CD4-positive, alpha-beta T cell treated with Interferon alpha-2 for 1 hour (primary cell): ENCODE results near the gene UBASH3B.
A peak's percentile ranks its signal among the peaks of the same experiment; 100 is the strongest.

Experiments used
- DNase-seq, 2 donors: peaks; one replicate each; pipeline ENCODE4 v3.0.0-alpha.2; 2020 to 2022

UBASH3B gene

DNA sequence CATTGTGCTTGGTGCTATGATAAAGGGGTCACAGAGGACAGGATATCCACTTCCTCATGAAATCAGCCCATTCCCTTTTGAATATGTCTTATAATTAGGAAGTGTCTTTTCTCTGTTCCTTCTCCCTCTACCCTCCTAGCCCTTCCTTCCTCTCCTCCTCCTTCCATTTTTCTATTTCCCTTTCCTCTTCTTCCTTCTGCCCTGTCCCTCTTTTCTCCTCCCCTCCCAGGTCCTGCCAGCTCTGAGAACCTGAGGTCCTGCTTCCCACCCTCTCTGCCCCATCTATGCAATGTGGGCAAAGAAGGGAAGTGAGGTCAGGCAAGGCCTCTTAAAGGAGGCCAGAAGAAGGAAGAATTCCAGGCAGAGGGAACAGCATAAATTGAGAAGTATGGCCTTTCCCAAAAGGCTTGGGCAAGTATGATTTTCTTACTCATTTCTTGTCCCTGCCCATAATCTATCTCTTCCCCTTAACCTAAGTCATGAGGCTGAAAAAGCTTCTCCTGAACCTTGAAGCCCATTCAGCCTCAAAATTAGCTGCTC, 7.7 kb upstream of the UBASH3B start:
- DNase-seq, result no peak

DNA sequence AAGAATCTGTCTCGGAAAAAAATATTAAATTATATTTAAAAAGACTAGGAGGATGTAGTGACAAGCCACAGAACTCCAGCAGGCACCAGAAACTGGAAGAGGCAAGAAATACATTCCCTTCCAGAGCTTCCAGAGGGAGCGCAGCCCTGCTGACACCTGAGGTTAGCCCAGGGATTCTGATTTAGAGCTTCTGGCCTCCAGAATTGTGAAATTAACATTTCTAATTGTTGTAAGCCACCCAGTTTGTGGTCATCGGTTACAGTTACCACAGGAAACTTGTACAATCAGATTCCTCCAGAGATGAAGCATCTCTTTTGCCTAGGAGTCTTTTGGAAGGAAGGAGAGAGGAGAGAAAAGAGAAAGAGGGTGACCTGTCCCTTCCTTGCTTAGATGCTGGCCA, 6.4 kb upstream of the UBASH3B start:
- DNase-seq, result no peak

DNA sequence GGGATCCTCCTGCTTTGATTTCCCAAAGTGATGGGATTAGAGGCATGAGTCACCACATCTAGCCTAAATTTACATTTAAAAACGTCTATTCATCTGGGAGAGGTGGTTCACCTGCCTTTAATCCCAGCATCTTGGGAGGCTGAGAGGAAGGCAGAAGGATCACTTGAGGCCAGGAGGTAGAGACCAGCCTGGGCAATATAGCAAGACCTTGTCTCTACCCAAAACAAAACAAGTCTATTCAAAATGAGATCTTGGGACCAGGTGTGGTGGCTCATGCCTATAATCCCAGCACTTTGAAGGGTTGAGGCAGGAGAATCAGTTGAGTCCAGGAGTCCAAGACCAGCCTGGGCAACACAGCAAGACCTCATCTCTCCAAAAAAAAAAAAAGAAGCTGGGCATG, 4.9 kb upstream of the UBASH3B start:
- DNase-seq, result no peak

DNA sequence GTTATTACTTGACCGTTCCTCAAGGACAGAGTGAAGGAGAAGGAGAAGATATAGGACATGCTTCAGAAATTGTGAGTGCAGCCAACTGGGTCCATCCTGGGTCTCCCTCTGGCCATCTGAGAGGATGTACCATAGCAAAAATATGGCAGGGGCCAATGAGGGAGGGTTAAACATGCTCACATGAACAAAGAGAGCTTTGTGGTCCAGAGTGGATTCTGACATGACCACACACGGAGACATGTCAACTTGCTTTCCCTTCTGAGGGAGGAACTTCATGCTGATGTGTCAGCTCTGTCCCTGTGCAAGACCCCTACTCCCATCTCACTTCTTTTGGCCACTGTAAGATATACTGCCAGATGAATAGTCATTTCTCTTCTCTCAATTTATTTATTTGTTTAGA, 3.0 kb upstream of the UBASH3B start:
- no peak for DNase-seq

DNA sequence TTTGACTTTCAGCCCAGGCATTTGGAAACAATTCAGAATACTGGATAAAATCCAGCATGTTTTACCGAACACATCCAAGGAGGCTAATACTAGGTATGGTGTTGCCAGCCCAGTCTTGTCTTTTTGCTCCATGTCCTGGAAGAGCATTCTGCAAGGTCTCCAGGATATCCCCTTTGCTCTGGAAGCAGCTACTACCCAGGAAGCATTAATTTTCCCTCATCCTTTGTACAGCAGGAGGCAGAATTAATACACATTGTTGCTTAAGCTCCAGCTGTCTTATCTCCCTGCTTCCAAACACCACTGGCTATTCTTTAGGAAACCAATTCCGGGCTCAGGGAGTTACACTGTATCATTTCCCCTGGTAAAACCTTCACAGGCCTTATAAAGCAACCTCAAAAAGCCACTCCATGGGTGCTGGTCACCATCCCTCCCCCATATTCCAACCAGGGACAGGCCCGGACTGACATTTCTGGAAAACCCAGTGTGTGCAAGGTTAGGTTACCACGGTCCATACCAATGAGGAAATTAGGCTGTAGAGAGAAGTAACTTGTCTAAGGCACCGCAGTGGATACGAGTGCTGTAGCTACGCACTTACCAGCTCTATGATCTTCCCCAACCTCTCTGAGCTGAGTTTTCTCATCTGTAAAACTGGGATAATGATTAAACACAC, 1.5 kb upstream of the UBASH3B start:
- DNase-seq, result no peak

DNA sequence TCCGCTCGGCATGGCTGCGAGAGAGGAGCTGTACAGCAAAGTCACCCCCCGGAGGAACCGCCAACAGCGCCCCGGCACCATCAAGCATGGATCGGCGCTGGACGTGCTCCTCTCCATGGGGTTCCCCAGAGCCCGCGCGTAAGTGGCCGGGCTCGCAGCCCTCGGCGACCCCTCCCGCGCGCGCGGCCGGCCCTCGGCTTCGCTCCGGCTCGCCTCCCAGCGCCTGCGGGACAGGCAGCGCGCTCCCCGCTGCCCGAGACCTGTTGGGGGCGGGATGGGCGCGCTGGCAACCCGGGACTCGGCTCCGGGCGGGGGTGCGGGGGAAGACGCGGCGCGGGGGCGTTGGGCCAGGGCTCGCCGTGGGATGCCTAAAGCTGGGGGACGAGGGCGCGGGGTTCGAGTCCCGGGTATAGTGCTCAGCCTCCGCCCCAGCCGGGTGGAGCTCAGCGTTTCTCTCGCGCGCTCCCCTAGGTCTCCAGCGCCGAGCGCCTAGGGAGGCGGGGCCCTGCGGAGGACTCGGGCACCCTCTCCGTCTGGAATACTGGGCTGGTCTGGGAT, 630 bp downstream of the UBASH3B start:
- peak; percentile 29 to 47 for DNase-seq

DNA sequence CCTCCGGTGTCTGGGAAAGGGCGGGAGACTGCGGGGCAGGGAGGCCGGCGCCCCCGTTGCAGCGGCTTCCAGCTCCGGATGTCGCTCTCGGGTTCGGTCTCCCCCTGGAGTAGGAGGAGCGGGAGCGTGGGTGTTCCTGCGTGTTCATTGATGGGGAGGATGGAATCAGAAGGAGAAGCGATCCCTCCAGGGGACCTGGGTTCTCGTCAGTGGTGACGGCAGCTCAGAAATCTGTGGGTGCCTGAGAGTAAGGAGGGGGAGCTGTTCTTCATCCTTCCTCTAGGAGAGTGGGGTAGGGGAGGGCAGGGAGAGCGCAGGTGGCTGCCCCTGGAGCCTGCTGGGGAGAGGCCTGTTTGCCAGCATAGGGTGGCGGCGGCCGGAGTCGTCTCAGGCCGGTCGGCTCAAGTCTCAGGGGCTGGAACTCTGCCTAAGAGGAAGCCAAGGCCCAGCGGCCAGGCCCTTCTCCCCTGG, 1.1 kb downstream of the UBASH3B start:
- peak; percentile 41 to 49 for DNase-seq

DNA sequence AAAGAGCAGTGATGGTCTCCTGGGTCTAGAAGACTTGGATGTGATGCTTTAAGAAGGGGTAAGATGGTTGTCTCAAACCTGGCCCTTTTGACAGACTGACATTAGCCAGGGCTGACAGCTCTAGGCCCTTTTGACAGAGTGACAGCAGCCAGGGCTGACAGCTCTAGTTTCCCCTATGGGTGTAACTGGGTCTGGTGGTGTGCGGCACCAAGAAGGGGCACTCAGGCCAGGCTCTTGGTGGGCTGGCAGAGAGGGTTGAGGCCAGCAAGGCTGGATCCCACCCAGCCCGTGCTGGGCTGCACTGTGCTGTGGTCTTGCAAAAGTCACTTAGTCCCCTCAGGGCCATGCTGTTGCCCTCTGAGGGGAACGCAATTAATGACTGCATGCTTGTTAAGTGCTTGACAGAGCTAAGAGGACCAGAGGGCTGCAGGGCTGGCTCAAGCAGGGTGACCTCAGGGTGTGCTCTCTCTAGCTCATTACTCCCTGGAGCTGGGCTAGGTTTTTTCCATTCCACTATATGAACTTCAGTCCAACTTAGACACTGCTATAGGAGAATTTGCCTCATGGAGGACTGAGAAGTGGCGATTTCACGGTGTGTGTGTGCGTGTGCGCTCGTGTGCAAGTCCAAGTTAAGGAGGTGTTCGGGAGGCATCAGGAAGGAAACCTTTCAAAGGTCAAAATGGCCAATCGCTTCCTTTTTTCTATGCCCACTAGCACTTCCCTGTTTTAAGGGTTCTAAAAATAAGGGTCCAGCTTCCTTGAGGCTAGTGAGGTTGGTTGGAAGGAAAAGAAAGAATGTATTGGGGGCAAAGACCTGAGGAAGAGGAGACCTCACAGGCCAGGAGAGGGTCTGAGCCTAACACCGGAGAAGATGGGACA, 4.4 kb downstream of the UBASH3B start:
- DNase-seq, result no peak

DNA sequence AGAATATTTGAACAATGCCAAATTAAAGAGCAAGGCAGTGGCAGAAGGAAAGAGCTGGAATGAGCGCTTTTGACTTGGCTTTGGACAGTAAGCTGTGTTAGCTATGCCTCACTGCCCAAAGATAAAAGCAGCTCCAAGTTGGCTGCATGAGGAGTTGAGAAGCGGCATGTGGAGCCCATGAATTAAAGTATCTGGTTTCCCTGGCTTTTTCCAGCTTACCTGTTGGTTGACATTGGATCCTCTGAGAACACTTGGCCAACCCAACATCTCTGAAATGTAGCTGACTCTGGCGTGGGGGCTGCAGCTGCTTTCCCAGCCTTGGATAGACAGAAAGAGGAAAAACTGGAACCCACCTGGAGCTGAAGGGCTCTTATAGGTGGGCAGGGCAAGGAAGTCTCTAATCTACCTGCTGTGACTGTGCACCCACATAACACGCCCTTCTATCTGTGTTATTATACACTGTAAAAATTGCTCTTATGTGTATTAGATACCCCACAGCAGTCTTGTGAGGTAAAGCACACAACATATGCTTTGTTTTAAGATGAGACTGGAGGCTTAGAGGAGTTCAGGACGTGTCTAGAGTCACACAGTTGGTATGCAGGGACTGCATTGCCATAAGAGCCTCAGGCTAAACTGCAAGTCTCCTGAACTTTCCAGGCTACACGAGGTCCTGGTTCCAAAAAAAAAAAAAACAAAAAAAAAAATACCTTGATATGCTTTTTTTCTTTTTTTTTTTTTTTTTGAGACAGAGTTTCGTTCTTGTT, 5.8 kb downstream of the UBASH3B start:
- DNase-seq, result no peak

DNA sequence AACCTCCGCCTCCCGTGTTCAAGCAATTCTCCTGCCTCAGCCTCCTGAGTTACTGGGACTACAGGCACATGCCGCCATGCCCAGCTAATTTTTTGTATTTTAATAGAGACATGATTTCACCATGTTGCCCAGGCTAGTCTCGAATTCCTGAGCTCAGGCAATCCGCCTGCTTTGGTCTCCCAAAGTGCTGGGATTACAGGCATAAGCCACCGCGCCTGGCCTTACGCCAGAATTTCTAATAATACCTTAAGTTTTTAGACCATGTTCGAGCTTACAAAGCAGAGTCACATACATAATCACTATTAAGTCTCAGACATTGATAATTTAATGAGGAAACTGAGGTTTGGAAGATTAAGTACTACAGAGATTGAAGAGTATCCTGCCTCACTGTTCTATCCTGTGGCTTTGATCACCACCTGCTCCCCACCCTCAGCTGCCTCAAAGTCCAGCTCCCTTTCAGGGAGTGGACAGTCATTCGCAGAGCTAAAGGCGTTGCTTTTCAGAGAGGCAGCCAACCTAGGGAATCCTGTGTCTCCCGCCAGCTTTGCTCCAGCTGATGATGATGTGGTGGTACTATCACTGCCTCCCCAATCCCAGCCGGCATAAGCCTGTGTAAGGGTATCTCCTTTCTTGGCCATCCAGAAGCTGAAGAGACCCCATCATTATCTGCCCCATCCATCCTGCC, 7.7 kb downstream of the UBASH3B start:
- DNase-seq, result no peak

DNA sequence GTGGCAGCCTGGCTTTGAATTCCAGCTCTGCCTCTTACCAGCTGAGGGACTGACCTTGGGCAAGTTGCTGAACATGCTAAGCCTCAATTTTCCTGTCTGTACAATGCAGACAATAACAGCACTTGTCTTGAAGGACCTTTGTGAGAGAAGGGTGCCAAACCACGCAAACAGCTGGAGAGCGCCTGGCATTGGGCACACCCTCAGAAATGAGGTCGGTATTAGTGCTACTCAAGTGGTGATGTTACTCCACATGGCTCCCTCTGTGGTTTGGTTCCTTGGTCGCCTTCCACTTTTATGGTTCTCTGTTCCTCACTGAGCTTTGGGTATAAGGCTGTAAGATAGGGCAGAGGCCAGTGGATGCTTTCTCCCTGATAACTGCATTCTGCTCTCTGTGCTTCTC, 8.2 kb downstream of the UBASH3B start:
- no peak for DNase-seq

DNA sequence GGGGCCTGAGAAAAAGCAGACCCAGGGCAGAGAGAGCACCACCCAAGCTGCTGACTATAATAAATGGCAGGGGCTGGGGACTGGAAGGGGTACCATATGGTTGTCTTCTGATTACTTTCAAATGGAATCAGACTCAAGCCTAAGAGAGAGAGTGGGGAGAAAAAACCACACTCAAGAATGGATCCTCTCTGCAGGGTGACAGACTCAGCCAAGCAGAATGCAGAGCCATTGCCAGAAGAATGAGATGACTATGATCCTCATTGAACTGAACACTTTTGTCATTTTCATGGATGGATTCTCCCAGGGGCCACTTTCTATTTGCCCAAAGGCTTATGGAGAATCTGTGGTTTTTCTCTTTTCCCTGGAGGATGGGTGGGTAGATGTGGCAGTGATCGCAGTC, 8.7 kb downstream of the UBASH3B start:
- DNase-seq, result no peak

DNA sequence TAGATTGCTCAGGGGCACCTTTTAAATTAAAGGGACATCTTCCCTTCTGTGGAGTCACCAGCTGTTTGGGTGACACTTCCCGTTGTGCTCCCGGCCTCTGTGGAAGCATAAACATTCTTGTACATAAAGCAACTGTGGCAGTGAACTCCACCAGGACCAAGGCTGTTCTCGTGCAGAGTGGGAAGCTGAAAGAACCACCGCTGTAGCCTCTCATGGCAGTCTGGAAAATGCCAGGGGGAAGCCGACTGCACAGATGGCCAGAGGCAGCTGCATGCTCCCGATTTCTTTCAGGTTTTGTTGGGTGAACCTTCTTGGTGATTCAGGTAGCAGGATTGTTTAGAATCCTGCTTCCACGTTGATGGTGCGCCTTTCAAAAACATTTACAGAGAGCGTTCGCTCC, 10.3 kb downstream of the UBASH3B start:
- DNase-seq, result no peak

DNA sequence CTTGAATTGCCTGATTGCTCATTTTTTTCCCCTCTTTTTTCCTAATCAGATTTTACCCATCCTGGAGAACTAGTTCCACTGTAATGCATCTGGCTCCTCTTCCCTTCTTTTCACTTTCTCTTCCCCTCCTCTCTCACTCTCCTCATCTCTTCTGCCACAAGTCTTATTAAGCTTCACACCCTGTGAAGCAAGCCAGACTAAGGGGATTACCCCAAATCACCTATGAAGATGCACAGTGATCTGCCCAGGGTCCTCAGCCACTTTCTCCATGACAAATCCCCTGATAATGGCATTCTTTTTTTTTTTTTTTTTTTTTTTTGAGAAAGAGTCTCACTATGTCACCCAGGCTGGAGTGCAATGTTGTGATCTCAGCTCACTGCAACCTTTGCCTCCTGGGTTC, 11.2 kb downstream of the UBASH3B start:
- no peak for DNase-seq

DNA sequence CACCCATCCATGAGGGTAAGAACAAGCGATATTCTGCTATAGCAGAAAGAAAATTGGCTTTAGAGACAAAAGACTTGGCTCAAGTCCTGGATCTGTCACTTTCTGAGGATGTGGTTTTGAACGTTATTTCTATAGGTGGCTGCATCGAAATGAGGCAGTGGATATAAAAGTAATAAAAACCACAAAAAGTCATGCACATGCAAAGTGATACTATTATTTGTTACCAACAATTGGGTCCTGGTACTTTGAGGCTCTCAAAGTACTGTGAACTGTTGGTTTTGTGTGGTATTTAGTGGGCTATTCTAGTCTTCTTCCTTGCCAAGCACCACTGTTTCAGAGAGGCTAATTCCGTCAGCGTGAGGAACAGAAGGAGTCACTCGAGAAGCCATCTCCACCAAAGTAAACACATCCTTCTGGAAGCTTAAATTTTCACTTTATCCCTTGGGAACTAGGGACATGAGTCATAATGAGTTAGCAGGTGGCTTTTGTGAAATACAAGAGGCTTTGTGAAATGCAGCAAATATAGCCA, 13.1 kb downstream of the UBASH3B start:
- DNase-seq, result peak in 1 of 2 donors; percentile 44

DNA sequence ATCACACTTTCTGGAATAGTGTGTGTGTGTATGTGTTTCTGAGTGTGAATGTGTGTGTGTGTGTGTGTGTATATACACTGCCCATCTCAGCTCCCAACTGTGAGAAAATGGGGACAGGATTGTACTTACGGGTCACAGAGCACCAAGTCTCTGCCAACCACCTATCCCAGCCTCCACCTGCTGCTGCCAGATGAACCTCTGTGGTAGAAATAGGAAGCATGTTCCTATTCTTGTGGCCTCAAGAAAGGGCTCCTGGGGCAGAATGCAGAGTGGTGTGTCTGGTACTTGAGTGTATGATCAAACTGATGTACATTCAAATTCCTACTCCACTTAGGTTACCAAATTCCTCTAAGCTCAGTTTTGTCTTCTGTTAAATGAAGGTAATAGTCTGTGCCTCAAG, 14.6 kb downstream of the UBASH3B start:
- DNase-seq, result no peak

DNA sequence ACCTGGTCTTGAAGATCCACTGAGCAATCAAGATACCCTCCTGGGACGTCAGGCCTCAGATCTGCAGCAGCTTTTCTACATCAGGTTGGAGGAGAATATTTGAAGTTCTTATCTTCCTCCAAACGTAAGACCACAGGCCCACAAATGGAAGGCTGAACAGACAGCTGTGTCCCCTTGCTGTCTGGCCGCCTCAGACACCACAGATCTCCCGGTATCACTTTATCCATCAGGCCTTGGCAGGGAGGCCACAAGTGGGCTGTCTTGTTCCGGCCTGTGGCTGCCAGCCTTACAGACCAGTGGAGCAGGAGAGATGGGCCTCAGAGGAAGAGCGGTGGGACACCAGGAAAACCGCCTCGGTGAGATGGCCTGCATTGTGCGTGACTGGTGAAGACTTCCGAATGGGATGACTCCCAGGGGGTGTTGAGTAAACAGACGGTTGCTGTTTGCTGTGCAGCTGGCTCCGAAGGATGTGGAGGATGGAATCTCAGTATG, 15.9 kb downstream of the UBASH3B start:
- DNase-seq, result no peak

DNA sequence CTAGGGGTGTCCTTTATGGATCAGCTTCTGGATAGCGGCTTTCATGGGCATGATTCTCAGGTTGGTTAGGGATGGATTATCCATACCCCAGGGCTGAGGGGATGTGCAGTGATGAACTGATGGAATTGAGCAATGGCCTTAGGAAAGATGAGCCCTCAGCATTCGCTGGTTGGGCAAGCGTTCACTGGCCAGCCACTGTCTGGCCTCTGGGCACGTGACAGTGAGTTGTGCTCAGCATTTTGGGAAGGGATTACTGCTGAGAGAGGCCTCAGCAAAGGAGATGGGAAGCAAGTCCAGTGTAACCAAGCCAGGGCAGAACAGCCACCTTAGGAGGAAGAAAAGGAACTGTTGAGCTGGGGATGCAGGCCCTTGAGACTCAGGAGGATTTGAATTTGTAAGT, 17.4 kb downstream of the UBASH3B start:
- no peak for DNase-seq

DNA sequence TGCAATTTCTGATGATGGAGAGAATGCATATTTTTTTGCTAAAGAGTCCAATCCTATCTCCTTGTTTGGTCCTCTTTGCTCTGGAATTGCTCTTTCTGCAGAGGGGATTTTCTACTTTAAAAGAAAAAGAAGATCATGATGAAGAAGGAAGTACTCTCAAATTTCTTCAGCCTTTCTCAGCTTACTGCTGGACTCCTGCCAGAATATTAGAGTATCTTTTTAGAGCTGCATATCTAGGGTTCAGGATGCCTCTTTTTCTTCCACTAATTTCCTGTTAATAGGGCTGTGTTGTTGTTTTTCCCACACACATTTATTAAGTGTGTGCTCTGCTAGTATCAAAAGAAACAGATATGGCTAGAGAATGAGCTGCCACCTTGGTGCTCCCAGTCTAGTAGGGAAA, 18.2 kb downstream of the UBASH3B start:
- no peak for DNase-seq

DNA sequence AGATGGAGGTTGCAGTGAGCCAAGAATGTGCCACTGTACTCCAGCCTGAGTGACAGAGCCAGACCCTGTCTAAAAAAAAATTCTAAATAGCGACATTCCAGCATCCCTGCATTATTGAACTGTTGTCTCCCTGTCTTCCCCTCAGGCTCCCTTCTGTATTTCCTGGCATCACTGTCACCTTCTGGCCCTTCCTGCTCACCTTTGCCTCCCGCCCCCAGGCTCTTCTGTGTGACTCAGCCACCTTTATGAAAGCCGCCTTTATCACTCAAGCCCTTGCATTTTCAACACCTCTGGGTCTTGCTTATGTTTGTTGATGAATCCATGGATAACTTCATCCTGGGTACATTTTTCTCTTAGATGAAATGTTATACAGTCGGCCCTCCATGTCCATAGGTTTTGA, 21.1 kb downstream of the UBASH3B start:
- DNase-seq, result no peak

DNA sequence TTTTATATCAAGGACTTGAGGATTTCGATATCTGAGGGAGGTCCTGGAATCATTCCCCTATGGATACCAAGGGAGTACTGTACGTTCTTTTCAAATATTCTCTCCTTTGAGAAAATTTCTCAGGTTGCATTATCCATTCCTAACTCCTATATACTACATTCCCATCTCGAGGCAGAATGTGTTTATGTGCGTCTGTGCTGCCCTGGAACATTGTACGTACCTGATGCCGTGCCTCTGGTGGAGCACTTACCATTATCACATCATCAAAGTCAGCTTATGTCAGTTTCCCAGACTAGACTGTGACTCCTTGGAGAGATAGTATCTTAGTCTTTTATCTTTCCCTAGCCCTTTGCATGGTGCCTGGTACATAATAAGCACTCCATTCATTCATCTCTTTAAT, 21.7 kb downstream of the UBASH3B start:
- no peak for DNase-seq

DNA sequence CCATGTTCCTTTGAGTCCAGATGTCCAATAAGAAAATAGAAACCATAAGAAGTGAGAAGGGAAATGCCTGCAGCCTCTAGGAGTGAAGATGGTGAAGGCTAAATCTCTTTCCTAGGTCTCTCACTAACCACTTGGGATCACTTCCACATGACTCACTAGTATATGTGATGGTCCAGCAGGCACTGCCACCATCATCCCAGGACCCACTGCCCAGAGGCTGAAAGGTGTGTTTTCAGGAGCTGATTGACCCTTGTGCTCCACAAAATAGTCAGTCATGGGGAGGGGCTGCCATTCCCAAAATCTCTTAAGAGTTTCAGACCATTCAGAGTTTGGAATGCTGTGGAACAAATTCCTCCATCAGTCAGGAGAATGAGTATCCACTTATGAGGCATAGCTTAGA, 22.9 kb downstream of the UBASH3B start:
- no peak for DNase-seq
